H9 (cell line): ENCODE measurements around the gene CRACR2A. TPM values are rescaled to one million over a fixed set of nuclear protein-coding genes. Genes with fewer than 3 reads are reported as not detected.

Experiments used
- DNase-seq: peaks from one replicate; pipeline ENCODE4 v3.0.0-alpha.2; 2017
- H2AFZ ChIP-seq: one replicate; pipeline ENCODE4 v1.6.1; 2013; ENCODE audit warnings: mild to moderate bottlenecking, low read length, control low read depth, moderate library complexity
- H2AK5ac ChIP-seq: 2 replicates; pipeline ENCODE4 v1.6.1; 2013; ENCODE audit warnings: low read length, control low read depth, mixed read lengths; ENCODE audit not compliant: insufficient read length
- H2BK120ac ChIP-seq: one replicate; pipeline ENCODE4 v1.6.1; 2013; ENCODE audit warnings: low read depth, mild to moderate bottlenecking, low read length, control low read depth, inconsistent platforms; ENCODE audit not compliant: poor library complexity, severe bottlenecking
- H2BK12ac ChIP-seq: 2 replicates; pipeline ENCODE4 v1.6.1; 2013; ENCODE audit warnings: low read length, control low read depth, mixed read lengths, low read depth; ENCODE audit not compliant: insufficient read length
- H2BK15ac ChIP-seq: 2 replicates; pipeline ENCODE4 v1.6.1; 2013; ENCODE audit warnings: low read depth, low read length, control low read depth
- H2BK20ac ChIP-seq: one replicate; pipeline ENCODE4 v1.6.1; 2013; ENCODE audit warnings: low read depth, mild to moderate bottlenecking, low read length, control low read depth, inconsistent platforms; ENCODE audit not compliant: poor library complexity, severe bottlenecking
- H2BK5ac ChIP-seq: 2 replicates; pipeline ENCODE4 v1.6.1; 2013; ENCODE audit warnings: low read length, control low read depth, mixed read lengths; ENCODE audit not compliant: insufficient read length
- H3K14ac ChIP-seq: 2 replicates; pipeline ENCODE4 v1.6.1; 2013; ENCODE audit warnings: low read length, control low read depth; ENCODE audit not compliant: insufficient read depth
- H3K18ac ChIP-seq: 2 replicates; pipeline ENCODE4 v1.6.1; 2013; ENCODE audit warnings: low read depth, mild to moderate bottlenecking, mixed read lengths, low read length, control low read depth; ENCODE audit not compliant: insufficient read length
- H3K23ac ChIP-seq: 2 replicates; pipeline ENCODE4 v1.6.1; 2013; ENCODE audit warnings: low read length, control low read depth, mixed read lengths, low read depth; ENCODE audit not compliant: insufficient read length
- H3K23me2 ChIP-seq: 2 replicates; pipeline ENCODE4 v1.6.1; 2013; ENCODE audit warnings: low read depth, mild to moderate bottlenecking, mixed read lengths, low read length, control low read depth; ENCODE audit not compliant: insufficient read length, poor library complexity, severe bottlenecking
- H3K27ac ChIP-seq: 2 replicates; pipeline ENCODE4 v1.5.1; 2013; ENCODE audit warnings: low read length, control low read depth, mixed read lengths, low read depth; ENCODE audit not compliant: insufficient read length
- H3K27me3 ChIP-seq: 2 replicates; pipeline ENCODE4 v1.6.1; 2013; ENCODE audit warnings: low read length, control low read depth, inconsistent platforms; ENCODE audit not compliant: insufficient read depth
- H3K4ac ChIP-seq: 2 replicates; pipeline ENCODE4 v1.6.1; 2013; ENCODE audit warnings: low read depth, mild to moderate bottlenecking, control low read depth, inconsistent platforms, low read length, moderate library complexity
- H3K4me1 ChIP-seq: 2 replicates; pipeline ENCODE4 v1.6.1; 2013; ENCODE audit warnings: low read length, control low read depth, inconsistent platforms; ENCODE audit not compliant: insufficient read depth
- H3K4me2 ChIP-seq: 2 replicates; pipeline ENCODE4 v1.6.1; 2013; ENCODE audit warnings: low read length, control low read depth, mixed read lengths; ENCODE audit not compliant: insufficient read length, insufficient read depth
- H3K56ac ChIP-seq: 2 replicates; pipeline ENCODE4 v1.6.1; 2013; ENCODE audit warnings: low read depth, mild to moderate bottlenecking, mixed read lengths, low read length, control low read depth; ENCODE audit not compliant: insufficient read length
- H3K79me1 ChIP-seq: 2 replicates; pipeline ENCODE4 v1.6.1; 2013; ENCODE audit warnings: low read depth, mild to moderate bottlenecking, moderate library complexity, low read length, control low read depth, inconsistent platforms; ENCODE audit not compliant: insufficient read depth, poor library complexity, severe bottlenecking
- H3K79me2 ChIP-seq: 2 replicates; pipeline ENCODE4 v1.6.1; 2013; ENCODE audit warnings: low read length, control low read depth, inconsistent platforms; ENCODE audit not compliant: insufficient read depth
- H3K9ac ChIP-seq: 2 replicates; pipeline ENCODE4 v1.6.1; 2013; ENCODE audit warnings: low read length, control low read depth, mixed read lengths; ENCODE audit not compliant: insufficient read length; ENCODE audit errors: extremely low read depth
- H3K9me3 ChIP-seq: one replicate; pipeline ENCODE4 v1.6.1; 2013; ENCODE audit warnings: low read depth, low read length, inconsistent platforms; ENCODE audit not compliant: control insufficient read depth
- H3T11ph ChIP-seq: one replicate; pipeline ENCODE4 v1.6.1; 2013; ENCODE audit warnings: mild to moderate bottlenecking, low read length, control low read depth, inconsistent platforms
- H4K20me1 ChIP-seq: one replicate; pipeline ENCODE4 v1.6.1; 2013; ENCODE audit not compliant: control insufficient read depth, insufficient read length, insufficient read depth
- H4K5ac ChIP-seq: 2 replicates; pipeline ENCODE4 v1.6.1; 2013; ENCODE audit warnings: low read depth, mild to moderate bottlenecking, mixed read lengths, low read length, control low read depth; ENCODE audit not compliant: insufficient read length
- H4K8ac ChIP-seq: replicated peaks from 2 replicates; pipeline ENCODE4 v1.6.1; 2013; ENCODE audit warnings: low read length, control low read depth, mixed read lengths, low read depth; ENCODE audit not compliant: insufficient read length
- H4K91ac ChIP-seq: 2 replicates; pipeline ENCODE4 v1.6.1; 2013; ENCODE audit warnings: low read depth, mild to moderate bottlenecking, moderate library complexity, mixed read lengths, low read length, control low read depth; ENCODE audit not compliant: insufficient read length
- H3K27ac Mint-ChIP-seq, 3 experiments: 2 replicates in 2 of 3; 3 replicates in 1 of 3; pipeline ENCODE4 v1.8.0; 2020 to 2021; ENCODE audit warnings: mixed read lengths in 3 of 3, mild to moderate bottlenecking in 1 of 3, moderate library complexity in 1 of 3
- H3K27me3 Mint-ChIP-seq: 2 replicates; pipeline ENCODE4 v1.8.0; 2021; ENCODE audit warnings: low read depth, mild to moderate bottlenecking, moderate library complexity, mixed read lengths
- H3K36me3 Mint-ChIP-seq, 3 experiments: 2 replicates in 2 of 3; 3 replicates in 1 of 3; pipeline ENCODE4 v1.8.0; 2020 to 2021; ENCODE audit warnings: low read depth in 3 of 3, mixed read lengths in 3 of 3; ENCODE audit not compliant: insufficient read depth in 1 of 3
- H3K4me1 Mint-ChIP-seq, 2 experiments: 2 replicates each; pipeline ENCODE4 v1.8.0; 2020; ENCODE audit warnings: mixed read lengths in 2 of 2
- H3K4me3 Mint-ChIP-seq, 2 experiments: 2 replicates in 1 of 2; 3 replicates in 1 of 2; pipeline ENCODE4 v1.8.0; 2020 to 2021; ENCODE audit warnings: mild to moderate bottlenecking in 2 of 2, mixed read lengths in 2 of 2, moderate library complexity in 1 of 2
- H3K9me3 Mint-ChIP-seq, 2 experiments: 2 replicates in 1 of 2; 3 replicates in 1 of 2; pipeline ENCODE4 v1.8.0; 2020; ENCODE audit warnings: mild to moderate bottlenecking in 2 of 2, mixed read lengths in 2 of 2, moderate library complexity in 1 of 2
- CTCF ChIP-seq: fragments of 200-600 bp; sonication (generic); conservative IDR thresholded peaks from 3 replicates; pipeline ENCODE4 v1.8.0; 2021; ENCODE audit warnings: antibody characterized with exemption, mild to moderate bottlenecking
- WGBS: extraction: QIAGEN DNeasy Blood & Tissue Kit; methylation state at CpG from one replicate; pipeline ENCODE4 v1.1.7; 2013; ENCODE audit warnings: missing lambda C conversion rate, low lambda C conversion rate, mixed read lengths; ENCODE audit not compliant: insufficient read length; ENCODE audit errors: extremely low coverage; 5-methylcytosine and 5-hydroxymethylcytosine counted together
- total RNA-seq: library from RNA; stranded (reverse); gene quantifications from 2 replicates; pipeline ENCODE4 v1.2.1, GENCODE V29; 2021

CRACR2A gene
- total RNA-seq, 1 experiment from 2014 or later: 2.0 TPM

- Histone ChIP-seq H2BK20ac (no peak overlapping the region), H2AK5ac (no peak overlapping the region), H3K18ac (no peak overlapping the region), H3K4me1 (no peaks in the 10 kb centered on the region), H4K5ac (no peak overlapping the region), H4K8ac (no peak overlapping the region), H3K4ac (no peak overlapping the region), H2AFZ (no peak overlapping the region), H2BK15ac (no peak overlapping the region), H3T11ph (no peak overlapping the region), H3K23me2 (peaks cover 2% of the 10 kb centered on the region), H3K27me3 (no peaks in the 10 kb centered on the region; the same call in 1 of the 2 replicates), H2BK12ac (no peak overlapping the region), H3K9me3 (no peaks in the 10 kb centered on the region), H4K20me1 (no peaks in the 10 kb centered on the region), H3K9ac (no peak overlapping the region), H4K91ac (no peak overlapping the region), H3K27ac (no peak overlapping the region), H2BK5ac (no peak overlapping the region), H2BK120ac (no peak overlapping the region), H3K79me1 (no peaks in the 10 kb centered on the region), H3K79me2 (no peaks in the 10 kb centered on the region), H3K23ac (no peak overlapping the region), H3K4me2 (no peak overlapping the region), H3K56ac (no peak overlapping the region), H3K14ac (no peak overlapping the region)
- Mint-ChIP-seq H3K4me3 (no peak overlapping the region), H3K27me3 (peaks cover 25% of the 10 kb centered on the region), H3K4me1 (peaks cover 6 to 14% of the 10 kb centered on the region in 2 experiments; a peak in 3 of 4 replicates), H3K9me3 (peaks cover 0 to 4% of the 10 kb centered on the region in 2 experiments; a peak in 1 of 5 replicates), H3K27ac (no peak overlapping the region), H3K36me3 (no peaks in the 10 kb centered on the region)
- no CpG with 5 or more reads among the region's 2 CpGs for WGBS
- TF ChIP-seq CTCF: no peak
- no peak for DNase-seq
These were observed 4.4 kb upstream of the CRACR2A start for GRCh38 chr12:3757261-3757660.
